Esophagus (tissue), 2 donors: ENCODE results near the gene CEP70. TPM values are rescaled to one million over a fixed set of nuclear protein-coding genes. Genes with fewer than 3 reads are reported as not detected.
"Not testable (repeated sequence)": the region's sequence is repeated elsewhere in the genome, so short reads cannot be mapped to it uniquely, and the experiment has no call there.

Experiments
- H3K27ac ChIP-seq, 2 donors: one replicate each; pipeline ENCODE4 v1.5.1; 2013; ENCODE audit warnings: low read depth in 2 of 2, mild to moderate bottlenecking in 2 of 2, inconsistent platforms in 1 of 2, low read length in 1 of 2, moderate library complexity in 1 of 2
- H3K27me3 ChIP-seq, 2 donors: one replicate each; pipeline ENCODE4 v1.6.1; 2013; ENCODE audit warnings: low read length in 2 of 2, control low read depth in 1 of 2, mild to moderate bottlenecking in 1 of 2; ENCODE audit not compliant: insufficient read depth in 2 of 2, control insufficient read depth in 1 of 2
- H3K36me3 ChIP-seq, 2 donors: one replicate each; pipeline ENCODE4 v1.6.1; 2013; ENCODE audit warnings: low read length in 1 of 2; ENCODE audit not compliant: control insufficient read depth in 2 of 2, insufficient read depth in 2 of 2
- H3K4me1 ChIP-seq, 2 donors: one replicate each; pipeline ENCODE4 v1.6.1; 2013; ENCODE audit warnings: low read length in 1 of 2; ENCODE audit not compliant: control insufficient read depth in 2 of 2, insufficient read depth in 2 of 2
- H3K4me3 ChIP-seq, 2 donors: one replicate each; pipeline ENCODE4 v1.5.1; 2013; ENCODE audit warnings: low read length in 2 of 2, mild to moderate bottlenecking in 2 of 2, low read depth in 1 of 2, moderate library complexity in 1 of 2
- H3K9me3 ChIP-seq, 2 donors: one replicate each; pipeline ENCODE4 v1.6.1; 2013; ENCODE audit warnings: mild to moderate bottlenecking in 2 of 2, low read depth in 1 of 2, low read length in 1 of 2, moderate library complexity in 1 of 2; ENCODE audit not compliant: control insufficient read depth in 2 of 2, insufficient read depth in 1 of 2
- WGBS, 2 donors: extraction: QIAGEN DNeasy Blood & Tissue Kit; methylation state at CpG; one replicate each; pipeline ENCODE4 v1.1.7; 2013; 5-methylcytosine and 5-hydroxymethylcytosine counted together
- polyA plus RNA-seq, 2 donors: library from polyadenylated mRNA; stranded (reverse); fragments of 200-250 nt; gene quantifications; one replicate each; pipeline ENCODE4 v1.2.3, GENCODE V29; 2013
- donor health status: healthy with polysubstance abuse.
- donor health status: Bipolar disorder and iron deficiency.

The CEP70 gene
- polyA plus RNA-seq, 2 donors, result 7.2 to 8.3 TPM

DNA sequence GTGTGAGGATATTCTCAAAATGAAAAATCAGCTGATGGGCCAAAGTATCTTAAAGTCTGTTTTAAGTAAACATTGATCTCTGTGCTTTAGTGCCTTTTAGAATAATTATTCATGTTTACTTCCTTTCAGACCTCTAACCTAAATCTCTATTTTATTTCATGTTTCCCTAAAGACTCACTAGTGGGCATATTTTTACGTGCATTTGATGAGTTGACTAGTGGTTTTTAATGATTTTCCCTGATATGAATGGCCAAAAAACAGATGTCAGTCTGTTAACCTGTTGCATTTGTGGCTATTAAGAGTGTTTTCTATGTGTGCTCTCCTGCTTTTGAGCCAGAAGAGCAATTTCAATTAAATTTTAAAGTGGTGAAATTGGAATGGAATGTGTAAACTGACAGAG lies 21.4 kb upstream of the CEP70 start:
- Histone ChIP-seq H3K27ac (no peak overlapping the region), H3K4me1 (no peaks in the 10 kb centered on the region), H3K36me3 (no peaks in the 10 kb centered on the region), H3K27me3 (no peaks in the 10 kb centered on the region), H3K9me3 (no peaks in the 10 kb centered on the region), H3K4me3 (no peak overlapping the region)
- WGBS, 2 donors, result 74 to 88% methylated on average over 1 of the region's 1 CpG

DNA sequence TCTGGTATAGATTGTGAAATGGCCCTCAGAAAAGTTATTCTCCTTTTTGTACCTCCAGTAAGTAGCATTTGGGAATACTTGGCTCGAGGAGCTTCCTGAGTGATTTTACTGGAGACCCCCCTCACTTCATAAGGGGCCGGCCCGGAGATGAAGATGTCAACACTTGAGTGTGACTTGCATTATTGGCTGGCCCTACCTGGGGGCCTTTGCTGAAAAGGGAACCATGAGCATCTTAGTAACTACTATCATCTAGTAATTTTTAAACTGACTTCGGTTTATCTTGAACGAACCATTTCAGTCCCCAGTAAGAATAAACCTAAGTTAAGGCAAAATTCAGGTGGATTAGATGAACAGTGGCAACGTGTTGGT lies 15.8 kb upstream of the CEP70 start:
- peak overlapping the region in 1 of 2 donors; percentile 84 for H3K4me3 ChIP-seq
- H3K9me3 ChIP-seq, result no peaks in the 10 kb centered on the region
- H3K4me1 ChIP-seq, result no peaks in the 10 kb centered on the region
- no peaks in the 10 kb centered on the region for H3K36me3 ChIP-seq
- H3K27me3 ChIP-seq, result no peaks in the 10 kb centered on the region
- H3K27ac ChIP-seq, result no peak overlapping the region
- 66 to 75% methylated on average over 6 of the region's 6 CpGs for WGBS, 2 donors

DNA sequence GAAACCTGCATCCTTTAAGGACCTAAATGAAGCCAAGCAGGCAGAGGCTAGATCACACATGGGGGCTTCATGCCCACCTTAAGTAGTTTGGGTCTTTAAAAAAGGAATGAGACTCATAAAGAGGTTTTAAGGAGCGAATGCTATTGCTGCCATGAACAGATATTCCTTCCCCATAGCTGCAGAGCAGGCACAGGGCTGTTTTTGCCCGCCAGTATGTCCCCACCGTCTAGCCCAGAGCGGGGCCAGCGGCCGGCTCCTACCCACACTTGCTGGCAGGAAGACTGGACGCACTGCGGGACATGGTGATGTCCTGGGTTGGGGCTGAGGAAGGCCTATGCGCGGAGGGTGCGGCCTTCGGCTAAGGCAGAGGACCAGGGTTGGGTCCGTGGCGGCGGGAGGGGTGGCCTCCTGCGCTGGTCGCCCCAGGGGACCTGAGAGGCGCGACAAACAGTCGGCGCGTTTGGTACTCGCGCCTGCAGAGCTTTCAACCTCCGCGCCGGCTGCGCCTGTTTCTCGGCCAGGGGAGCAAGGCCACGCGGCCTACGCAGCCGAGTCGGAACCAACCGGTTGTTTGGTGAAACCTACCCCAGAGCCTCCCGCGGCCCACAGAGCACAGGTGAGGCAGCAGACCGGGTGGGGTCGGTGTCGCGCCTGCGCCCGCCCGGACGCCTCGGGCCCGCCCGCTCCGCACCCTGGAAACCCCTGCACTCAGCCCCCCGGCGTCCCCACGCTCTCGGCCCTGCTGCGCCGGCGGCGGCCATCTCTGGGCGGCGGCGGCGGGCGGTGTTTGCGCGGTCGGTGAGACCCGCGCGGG lies 14.5 kb upstream of the CEP70 start, which contains the start of gene FAIM:
Gene FAIM, plus strand, starts transcription at position 450 of the 814 bp plus-strand sequence. CDS start 10,956 bp downstream, outside the sequence.
- Histone ChIP-seq H3K36me3 (no peaks in the 10 kb centered on the region), H3K4me3 (peak within 1 kb of the TSS; percentile 75 to 84), H3K4me1 (no peaks in the 10 kb centered on the region), H3K9me3 (no peaks in the 10 kb centered on the region), H3K27me3 (no peaks in the 10 kb centered on the region), H3K27ac (peak within 1 kb of the TSS; percentile 86 to 94)
- 2 to 4% methylated on average over 34 to 68 of the region's 68 CpGs for WGBS, 2 donors

DNA sequence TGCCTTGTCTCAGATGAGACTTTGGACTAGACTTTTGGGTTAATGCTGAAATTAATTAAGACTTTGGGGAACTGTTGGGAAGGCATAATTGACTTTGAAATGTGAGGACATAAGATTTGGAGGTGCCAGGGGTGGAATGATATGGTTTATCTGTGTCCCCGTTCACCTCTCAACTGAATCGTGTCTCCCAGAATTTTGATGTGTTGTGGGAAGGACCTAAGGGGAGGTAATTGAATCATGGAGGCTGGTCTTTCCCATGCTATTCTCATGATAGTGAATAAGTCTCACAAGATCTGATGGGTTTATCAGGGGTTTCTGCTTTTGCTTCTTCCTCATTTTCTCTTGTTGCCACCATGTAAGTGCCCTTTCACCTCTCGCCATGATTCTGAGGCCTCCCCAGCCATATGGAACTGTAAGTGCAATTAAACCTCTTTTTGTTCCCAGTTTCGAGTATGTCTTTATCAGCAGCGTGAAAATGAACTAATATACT lies 10.1 kb upstream of the CEP70 start:
- H3K9me3 ChIP-seq, H3K27ac ChIP-seq, H3K36me3 ChIP-seq, H3K4me1 ChIP-seq, H3K27me3 ChIP-seq, H3K4me3 ChIP-seq: not testable (repeated sequence)
- 96% methylated on average over 5 of the region's 5 CpGs for WGBS, 2 donors

DNA sequence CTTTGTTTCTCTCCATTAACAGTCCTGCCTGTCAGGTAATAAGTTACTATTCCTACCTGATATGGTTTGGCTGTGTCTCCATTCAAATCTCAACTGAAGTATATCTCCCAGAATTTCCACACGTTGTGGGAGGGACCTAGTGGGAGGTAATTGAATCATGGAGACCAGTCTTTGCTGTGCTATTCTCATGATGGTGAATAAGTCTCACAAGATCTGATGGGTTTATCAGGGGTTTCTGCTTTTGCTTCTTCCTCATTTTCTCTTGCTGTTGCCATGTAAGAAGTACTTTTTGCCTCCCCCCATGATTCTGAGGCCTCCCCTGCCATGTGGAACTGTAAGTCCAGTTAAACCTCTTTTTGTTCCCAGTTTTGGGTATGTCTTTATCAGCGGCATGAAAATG lies 7.6 kb upstream of the CEP70 start:
- H3K27ac ChIP-seq, H3K36me3 ChIP-seq, H3K27me3 ChIP-seq, H3K4me1 ChIP-seq, H3K4me3 ChIP-seq, H3K9me3 ChIP-seq: not testable (repeated sequence)
- WGBS, 2 donors, result 70 to 78% methylated on average over 2 of the region's 2 CpGs

DNA sequence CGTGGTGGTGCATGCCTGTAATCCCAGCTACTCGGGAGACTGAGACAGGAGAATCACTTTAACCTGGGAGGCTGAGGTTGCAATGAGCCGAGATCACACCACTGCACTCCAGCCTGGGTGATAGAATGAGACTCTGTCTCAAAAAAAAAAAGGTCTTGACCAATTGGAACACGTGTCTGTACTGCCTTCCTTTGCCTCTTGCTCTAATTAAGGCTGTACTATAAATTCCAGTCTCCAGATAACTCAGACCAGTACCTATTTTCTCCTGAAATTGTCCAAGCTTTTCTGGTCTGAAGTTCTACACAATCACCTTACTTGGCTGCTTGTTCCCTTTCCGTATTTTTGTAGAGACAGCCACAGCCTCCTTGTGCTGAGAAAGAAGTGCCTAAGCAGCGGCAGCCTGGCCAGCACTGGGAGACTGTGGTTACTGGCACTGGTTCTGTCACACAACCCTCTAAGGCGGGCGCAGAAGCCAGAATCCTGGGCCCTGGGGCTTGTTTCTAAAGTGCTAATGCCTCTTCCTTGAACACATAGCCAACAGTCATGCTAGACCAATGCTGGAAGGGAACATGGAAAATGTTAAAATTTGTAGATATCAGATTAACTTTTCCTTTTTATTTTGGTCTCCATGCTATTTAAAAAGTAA lies 6.2 kb upstream of the CEP70 start:
- Histone ChIP-seq H3K27me3 (no peaks in the 10 kb centered on the region), H3K36me3 (no peaks in the 10 kb centered on the region), H3K9me3 (peaks cover 0 to 6% of the 10 kb centered on the region in 2 donors), H3K4me1 (no peaks in the 10 kb centered on the region), H3K4me3 (no peak overlapping the region), H3K27ac (peak overlapping the region in 1 of 2 donors; percentile 26)
- WGBS, 2 donors, result 52 to 58% methylated on average over 8 of the region's 8 CpGs

DNA sequence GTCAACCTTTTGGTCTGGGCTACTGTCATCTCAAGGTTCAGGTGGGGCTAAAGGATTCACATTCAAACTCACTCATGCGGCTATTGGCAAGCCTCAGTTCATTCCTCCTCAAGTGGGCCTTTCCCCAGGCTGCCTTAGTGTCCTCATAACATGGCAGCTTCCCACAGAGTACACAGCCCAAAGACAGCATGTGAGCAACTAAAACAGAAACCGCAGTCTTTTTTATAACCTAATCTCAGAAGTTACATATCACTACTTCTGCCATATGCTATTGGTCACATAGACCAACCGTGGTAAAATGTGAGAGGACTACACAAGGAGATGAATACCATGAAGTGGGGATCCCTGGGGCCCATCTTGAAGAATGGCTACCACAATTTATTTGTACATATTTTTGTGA lies 4.5 kb upstream of the CEP70 start:
- no peak overlapping the region for H3K4me3 ChIP-seq
- H3K36me3 ChIP-seq, result no peaks in the 10 kb centered on the region
- H3K27ac ChIP-seq, result no peak overlapping the region
- H3K9me3 ChIP-seq, result peaks cover 0 to 6% of the 10 kb centered on the region in 2 donors
- H3K27me3 ChIP-seq, result no peaks in the 10 kb centered on the region
- WGBS, 2 donors, result 93 to 95% methylated on average over 3 of the region's 3 CpGs
- H3K4me1 ChIP-seq, result no peaks in the 10 kb centered on the region

DNA sequence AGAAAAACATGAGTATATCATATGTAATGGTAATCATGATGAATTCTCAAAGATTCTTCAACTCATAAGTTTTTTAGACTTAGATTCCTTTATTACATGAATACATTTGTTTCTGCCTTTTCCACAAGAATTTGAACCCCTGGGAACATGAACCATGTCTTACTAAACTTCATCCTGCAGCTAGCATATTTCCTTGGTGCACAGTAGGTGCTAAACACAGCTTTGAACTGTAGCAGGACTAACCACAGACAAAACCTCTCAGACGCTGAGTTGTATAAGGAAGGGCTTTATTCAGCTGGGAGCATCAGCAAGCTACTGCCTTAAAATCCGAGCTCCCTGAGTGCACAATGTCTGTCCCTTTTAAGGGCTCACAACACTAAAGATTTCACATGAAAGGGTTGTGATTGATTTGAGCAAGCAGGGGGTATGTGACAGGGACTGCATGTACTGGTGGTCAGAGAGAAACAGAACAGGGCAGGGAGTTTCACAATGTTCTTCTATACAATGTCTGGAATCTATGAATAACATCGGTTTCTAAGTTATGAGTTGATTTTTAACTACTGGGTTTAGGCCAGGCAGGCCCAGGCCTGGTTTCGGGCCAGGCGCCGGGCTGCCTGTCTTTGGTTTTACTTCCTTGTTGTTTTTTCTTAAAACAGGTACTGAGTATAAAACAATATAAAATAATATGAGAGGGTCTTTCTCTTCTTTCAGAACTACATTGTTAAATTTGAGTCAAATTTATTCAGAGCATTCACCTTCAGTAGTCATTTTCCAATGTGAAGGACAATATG lies 3.3 kb upstream of the CEP70 start:
- H3K9me3 ChIP-seq, H3K36me3 ChIP-seq, H3K27ac ChIP-seq, H3K27me3 ChIP-seq, H3K4me3 ChIP-seq, H3K4me1 ChIP-seq: not testable (repeated sequence)
- 45 to 52% methylated on average over 6 of the region's 6 CpGs for WGBS, 2 donors

DNA sequence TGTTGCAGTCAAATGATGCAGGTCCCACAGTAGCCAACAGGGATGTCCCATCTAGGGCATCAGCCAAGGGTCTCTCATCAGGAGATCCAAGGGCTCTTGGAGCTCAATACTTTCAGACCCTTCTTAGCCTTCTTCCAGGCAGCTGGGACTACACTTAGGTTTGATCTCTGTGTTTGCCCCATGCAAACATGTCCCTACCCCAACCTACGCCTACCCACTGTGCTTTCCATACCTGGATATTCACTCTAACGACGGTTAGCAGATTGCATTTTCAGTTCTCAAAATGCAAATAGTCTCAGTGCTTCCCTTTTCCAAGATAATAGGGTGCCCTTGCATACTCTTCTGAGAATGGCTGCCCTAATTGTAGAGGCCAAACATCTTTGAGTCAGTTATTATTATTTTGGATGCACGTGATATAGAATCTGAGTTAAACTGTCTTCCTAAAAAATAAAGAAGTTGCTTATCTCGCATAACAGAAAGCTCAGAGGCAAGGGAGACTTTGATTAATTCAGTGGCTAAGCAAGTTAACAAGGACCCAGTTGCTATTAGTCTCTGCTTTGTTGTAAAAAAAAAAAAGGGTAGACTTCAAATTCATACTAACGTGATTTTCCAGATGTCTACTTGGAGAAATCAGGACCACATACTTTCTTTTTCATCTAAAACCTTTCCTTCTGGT lies 1.0 kb upstream of the CEP70 start:
- 40 to 43% methylated on average over 6 of the region's 6 CpGs for WGBS, 2 donors
- Histone ChIP-seq H3K9me3 (peaks cover 0 to 3% of the 10 kb centered on the region in 2 donors), H3K36me3 (no peaks in the 10 kb centered on the region), H3K4me3 (no peak overlapping the region), H3K27ac (peak overlapping the region in 1 of 2 donors; percentile 59), H3K27me3 (no peaks in the 10 kb centered on the region), H3K4me1 (peaks cover 0 to 2% of the 10 kb centered on the region in 2 donors)
